Raji (cell line): Measurements from ENCODE around the gene ANXA10.

ENCODE experiments used
- POLR2A ChIP-seq: IDR thresholded peaks from 2 replicates; pipeline ENCODE4 v1.6.1; 2011; ENCODE audit warnings: low read depth, low read length, control low read depth; ENCODE audit not compliant: insufficient read depth

Gene ANXA10

GRCh38 chr4:168141733-168142132 is 49.4 kb downstream of the ANXA10 start:
- no peak for TF ChIP-seq POLR2A

GRCh38 chr4:168143601-168144000 is 51.3 kb downstream of the ANXA10 start:
- TF ChIP-seq POLR2A = no peak

- TF ChIP-seq POLR2A = no peak
Observed at GRCh38 chr4:168150420-168151050, 58.2 kb downstream of the ANXA10 start.

- no peak for TF ChIP-seq POLR2A
Observed at GRCh38 chr4:168151327-168151726, 59.0 kb downstream of the ANXA10 start.

GRCh38 chr4:168152837-168153500 is 60.6 kb downstream of the ANXA10 start:
- TF ChIP-seq POLR2A = no peak

GRCh38 chr4:168153596-168154440 is 61.5 kb downstream of the ANXA10 start:
- no peak for TF ChIP-seq POLR2A

GRCh38 chr4:168154546-168155277 is 62.4 kb downstream of the ANXA10 start:
- no peak for TF ChIP-seq POLR2A

- no peak for TF ChIP-seq POLR2A
Observed at GRCh38 chr4:168162604-168163003, 70.3 kb downstream of the ANXA10 start.

GRCh38 chr4:168163106-168163505 is 70.8 kb downstream of the ANXA10 start:
- TF ChIP-seq POLR2A = no peak

- no peak for TF ChIP-seq POLR2A
Observed at GRCh38 chr4:168164045-168164444, 71.7 kb downstream of the ANXA10 start.

GRCh38 chr4:168164915-168165548 is 72.7 kb downstream of the ANXA10 start:
- TF ChIP-seq POLR2A = no peak

GRCh38 chr4:168167714-168168284 is 75.5 kb downstream of the ANXA10 start:
- TF ChIP-seq POLR2A = no peak

GRCh38 chr4:168174308-168174707 is 82.0 kb downstream of the ANXA10 start:
- no peak for TF ChIP-seq POLR2A

GRCh38 chr4:168177546-168178149 is 85.3 kb downstream of the ANXA10 start:
- TF ChIP-seq POLR2A = no peak
